Gastroesophageal sphincter (tissue), 4 donors: Measurements from ENCODE around the gene ZNF554. TPM values are rescaled to one million over a fixed set of nuclear protein-coding genes. Genes with fewer than 3 reads are reported as not detected.
A peak's percentile ranks its signal among the peaks of the same experiment; 100 is the strongest.
"Not testable (repeated sequence)": the region's sequence is repeated elsewhere in the genome, so short reads cannot be mapped to it uniquely, and the experiment has no call there.

Experiments used
- ATAC-seq: fragments of 150-250 bp; one replicate; pipeline ENCODE4 v1.9.1; 2016; ENCODE audit warnings: mild to moderate bottlenecking, moderate library complexity
- H3K27ac ChIP-seq, 4 donors: fragments of 200-600 bp; sonication (generic) in 3 of 4; 1 replicate in 3 of 4; 2 replicates in 1 of 4; pipeline ENCODE4 v1.5.1; 2016 to 2019
- H3K27me3 ChIP-seq: fragments of 200-600 bp; sonication (generic); one replicate; pipeline ENCODE4 v1.5.1; 2019
- H3K36me3 ChIP-seq, 2 donors: fragments of 200-600 bp; sonication (generic); one replicate each; pipeline ENCODE4 v1.5.1; 2019; ENCODE audit warnings: control low read depth in 1 of 2
- H3K4me1 ChIP-seq, 3 donors: fragments of 200-600 bp; sonication (generic); 1 replicate in 2 of 3; 2 replicates in 1 of 3; pipeline ENCODE4 v1.5.1; 2016 to 2019; ENCODE audit warnings: control low read depth in 2 of 3
- H3K4me3 ChIP-seq, 2 donors: fragments of 200-600 bp; sonication (generic); one replicate each; pipeline ENCODE4 v1.5.1; 2019; ENCODE audit warnings: mild to moderate bottlenecking in 1 of 2, moderate library complexity in 1 of 2
- H3K9me3 ChIP-seq, 3 donors: fragments of 200-600 bp; sonication (generic); one replicate each; pipeline ENCODE4 v1.5.1; 2017 to 2019; ENCODE audit warnings: control low read depth in 2 of 3
- EP300 ChIP-seq: sonication (generic); formaldehyde crosslinking; IDR thresholded peaks from one replicate; pipeline ENCODE4 v1.6.1; 2017; ENCODE audit warnings: antibody characterized with exemption, mild to moderate bottlenecking
- POLR2A ChIP-seq, 2 donors: fragments of 450-650 bp; IDR thresholded peaks; one replicate each; pipeline ENCODE4 v1.6.1; 2017; ENCODE audit warnings: antibody characterized with exemption in 2 of 2, mild to moderate bottlenecking in 2 of 2, moderate library complexity in 1 of 2
- POLR2AphosphoS5 ChIP-seq: sonication (generic); formaldehyde crosslinking; IDR thresholded peaks from one replicate; pipeline ENCODE4 v1.6.1; 2017; ENCODE audit warnings: antibody characterized with exemption
- WGBS, 2 donors: methylation state at CpG; one replicate each; pipeline ENCODE4 v1.1.5; 2018; ENCODE audit warnings: low coverage in 1 of 2; 5-methylcytosine and 5-hydroxymethylcytosine counted together
- total RNA-seq, 4 donors: library from RNA; depleted of rRNA; stranded (reverse); fragments of >200 nt; gene quantifications; one replicate each; pipeline ENCODE4 v1.1.0, GENCODE V29; 2016
- TF ChIP-seq, protein P1 (sequence below), 4 experiments: fragments of 200-600 bp in 2 of 4; fragments of 450-650 bp in 2 of 4; sonication (generic) in 1 of 4; IDR thresholded peaks; one replicate each; pipeline ENCODE4 v1.5.1; 2017 to 2019; ENCODE audit warnings: antibody characterized with exemption in 4 of 4, mild to moderate bottlenecking in 2 of 4, moderate library complexity in 2 of 4

Gene ZNF554
- total RNA-seq, 4 donors from 2014 or later, result 3.5 to 7.8 (median 5.5) TPM

DNA sequence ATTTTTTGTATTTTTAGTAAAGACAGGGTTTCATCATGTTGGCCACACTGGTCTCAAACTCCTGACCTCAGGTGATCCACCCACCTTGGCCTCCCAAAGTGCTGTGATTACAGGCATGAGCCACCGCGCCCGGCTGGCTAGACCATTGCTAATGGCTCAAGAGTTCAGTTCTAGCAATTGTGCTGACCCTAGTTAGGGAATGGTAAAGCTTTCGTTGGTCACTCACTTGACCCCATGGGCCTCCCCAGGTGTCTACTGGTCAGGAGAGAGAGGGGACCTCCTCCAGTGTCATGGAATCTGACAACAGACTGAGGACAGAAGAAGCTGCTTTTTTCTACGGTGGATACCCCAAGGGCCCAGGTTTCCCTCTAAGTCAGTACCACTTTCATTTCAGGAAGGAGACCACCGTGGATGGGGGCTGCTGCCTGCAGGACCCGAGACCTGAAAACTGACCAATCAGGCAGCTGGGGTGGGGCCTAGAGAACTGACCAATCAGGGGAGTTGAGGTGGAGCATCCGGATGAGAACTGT lies 46.9 kb downstream of the ZNF554 start:
- Histone ChIP-seq H3K4me1 (no peaks in the 10 kb centered on the region), H3K36me3 (no peaks in the 10 kb centered on the region), H3K27ac (no peak overlapping the region), H3K27me3 (no peaks in the 10 kb centered on the region), H3K9me3 (no peaks in the 10 kb centered on the region), H3K4me3 (peak overlapping the region in 1 of 2 donors; percentile 33)
- WGBS, 2 donors, result 80% methylated on average over 1 of the region's 8 CpGs; no CpG with 5 or more reads in 1 of the 2 donors
- TF ChIP-seq, protein P1, sequence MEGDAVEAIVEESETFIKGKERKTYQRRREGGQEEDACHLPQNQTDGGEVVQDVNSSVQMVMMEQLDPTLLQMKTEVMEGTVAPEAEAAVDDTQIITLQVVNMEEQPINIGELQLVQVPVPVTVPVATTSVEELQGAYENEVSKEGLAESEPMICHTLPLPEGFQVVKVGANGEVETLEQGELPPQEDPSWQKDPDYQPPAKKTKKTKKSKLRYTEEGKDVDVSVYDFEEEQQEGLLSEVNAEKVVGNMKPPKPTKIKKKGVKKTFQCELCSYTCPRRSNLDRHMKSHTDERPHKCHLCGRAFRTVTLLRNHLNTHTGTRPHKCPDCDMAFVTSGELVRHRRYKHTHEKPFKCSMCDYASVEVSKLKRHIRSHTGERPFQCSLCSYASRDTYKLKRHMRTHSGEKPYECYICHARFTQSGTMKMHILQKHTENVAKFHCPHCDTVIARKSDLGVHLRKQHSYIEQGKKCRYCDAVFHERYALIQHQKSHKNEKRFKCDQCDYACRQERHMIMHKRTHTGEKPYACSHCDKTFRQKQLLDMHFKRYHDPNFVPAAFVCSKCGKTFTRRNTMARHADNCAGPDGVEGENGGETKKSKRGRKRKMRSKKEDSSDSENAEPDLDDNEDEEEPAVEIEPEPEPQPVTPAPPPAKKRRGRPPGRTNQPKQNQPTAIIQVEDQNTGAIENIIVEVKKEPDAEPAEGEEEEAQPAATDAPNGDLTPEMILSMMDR (IDR thresholded peaks at IDR 0.05), result no peak
- no peak for TF ChIP-seq POLR2A (IDR thresholded peaks at IDR 0.05)
- no peak for TF ChIP-seq POLR2AphosphoS5
- no peak for TF ChIP-seq EP300
- no peak for ATAC-seq

DNA sequence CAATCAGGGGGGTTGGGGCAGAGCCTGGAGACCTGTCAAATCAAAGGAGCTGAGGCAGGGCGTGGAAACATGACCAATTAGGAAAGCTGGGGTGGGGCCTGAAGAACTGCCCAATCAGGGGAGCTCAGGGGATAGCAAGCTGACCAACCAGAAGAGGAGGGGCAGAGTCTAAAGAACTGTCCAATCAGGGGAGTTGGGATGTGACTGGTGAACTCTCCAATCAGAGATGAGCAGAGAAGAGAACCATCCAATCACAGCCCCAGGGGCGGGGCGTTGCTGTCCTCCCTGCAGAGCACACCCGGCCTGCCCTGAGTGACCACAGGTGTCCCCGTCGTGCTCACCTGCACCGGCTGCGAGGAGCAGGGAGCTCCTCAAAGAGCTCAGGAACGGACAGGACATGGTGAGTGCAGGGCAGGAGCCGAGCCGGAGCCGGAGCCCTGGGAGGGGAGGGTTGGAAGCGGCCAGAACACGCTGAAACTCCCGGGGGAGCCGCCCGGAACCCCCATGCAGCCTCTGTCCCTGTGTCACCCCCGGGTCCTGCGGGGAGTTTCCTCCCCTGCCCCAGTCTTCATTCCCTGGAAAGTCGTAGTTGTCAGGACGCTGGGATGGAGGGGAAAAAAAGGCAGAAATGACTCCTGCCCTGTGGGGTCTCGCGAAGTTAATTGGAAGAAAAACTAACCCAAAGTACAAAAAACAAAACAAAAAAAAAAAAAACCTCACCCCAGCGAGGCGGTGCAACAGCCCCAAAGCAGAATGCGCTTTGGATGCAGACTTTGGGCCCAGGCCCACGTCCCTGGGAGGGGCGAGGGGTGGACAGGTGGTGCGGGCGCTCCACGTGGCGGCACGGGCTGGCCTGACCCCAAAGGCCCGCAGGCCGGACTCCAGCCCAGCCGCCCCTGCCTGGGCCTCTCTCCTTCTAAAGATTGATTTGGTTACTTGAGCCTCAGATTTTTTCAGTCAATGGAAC lies 47.6 kb downstream of the ZNF554 start, which contains the start of gene ZNF556:
TSS of gene ZNF556 (plus strand) at position 311 of the 967 bp plus-strand sequence. CDS start at position 398, 87 bp downstream.
- peak; percentile 41 for ATAC-seq
- 49 to 80% methylated on average over 3 to 4 of the region's 36 CpGs for WGBS, 2 donors
- H3K27ac ChIP-seq, result no peak within 1 kb of the TSS

DNA sequence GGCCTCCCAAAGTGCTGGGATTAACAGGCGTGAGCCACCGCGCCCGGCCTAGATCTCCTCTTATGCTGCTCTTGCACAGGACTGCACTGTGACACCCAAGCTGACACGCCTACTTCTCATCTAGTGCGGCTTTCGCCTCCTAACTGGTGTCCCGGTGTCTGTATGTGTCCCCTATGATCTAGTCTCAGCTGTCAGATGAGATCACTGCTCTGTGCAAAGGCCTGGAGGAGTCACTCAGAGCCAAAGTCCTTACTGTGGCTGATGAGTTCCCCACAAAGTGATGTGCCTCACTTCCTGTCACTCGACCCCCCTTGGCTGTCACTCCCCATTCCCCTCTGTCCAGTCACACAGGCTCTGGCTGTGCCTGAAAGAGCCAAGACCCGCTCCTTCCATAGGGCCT lies 50.0 kb downstream of the ZNF554 start:
- no peaks in the 10 kb centered on the region for H3K4me1 ChIP-seq
- TF ChIP-seq EP300 (no peak), POLR2A (IDR thresholded peaks at IDR 0.05) (no peak)
- H3K36me3 ChIP-seq, result no peaks in the 10 kb centered on the region
- no peaks in the 10 kb centered on the region for H3K9me3 ChIP-seq
- no peak overlapping the region for H3K4me3 ChIP-seq
- no peak for ATAC-seq
- no peaks in the 10 kb centered on the region for H3K27me3 ChIP-seq
- WGBS, 2 donors, result 59 to 88% methylated on average over 2 to 10 of the region's 10 CpGs
- no peak overlapping the region for H3K27ac ChIP-seq

More for the DNA sequence above, 47.6 kb downstream of the ZNF554 start, which contains the start of gene ZNF556:
- H3K27me3 ChIP-seq, result no peaks in the 10 kb centered on the region
- H3K4me3 ChIP-seq, result peak within 1 kb of the TSS in 1 of 2 donors; percentile 33
- no peaks in the 10 kb centered on the region for H3K9me3 ChIP-seq
- TF ChIP-seq POLR2A (IDR thresholded peaks at IDR 0.05) (no peak), EP300 (no peak), POLR2AphosphoS5 (no peak)
- TF ChIP-seq, protein P1 (IDR thresholded peaks at IDR 0.05), result no peak
- no peaks in the 10 kb centered on the region for H3K4me1 ChIP-seq
- no peaks in the 10 kb centered on the region for H3K36me3 ChIP-seq

DNA sequence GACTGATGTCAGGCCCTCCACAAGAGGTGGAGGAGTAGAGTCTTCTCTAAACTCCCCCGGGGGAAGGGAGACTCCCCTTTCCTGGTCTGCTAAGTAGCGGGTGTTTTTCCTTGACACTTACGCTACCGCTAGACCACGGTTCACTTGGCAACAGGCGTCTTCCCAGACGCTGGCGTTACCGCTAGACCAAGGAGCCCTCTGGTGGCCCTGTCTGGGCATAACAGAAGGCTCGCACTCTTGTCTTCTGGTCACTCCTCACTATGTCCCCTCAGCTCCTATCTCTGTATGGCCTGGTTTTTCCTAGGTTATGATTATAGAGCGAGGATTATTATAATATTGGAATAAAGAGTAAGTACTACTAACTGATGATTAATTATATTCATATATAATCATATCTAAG lies 52.5 kb downstream of the ZNF554 start:
- TF ChIP-seq, protein P1 (IDR thresholded peaks at IDR 0.05), result peak in 2 of 4 experiments; percentile 30 to 55

DNA sequence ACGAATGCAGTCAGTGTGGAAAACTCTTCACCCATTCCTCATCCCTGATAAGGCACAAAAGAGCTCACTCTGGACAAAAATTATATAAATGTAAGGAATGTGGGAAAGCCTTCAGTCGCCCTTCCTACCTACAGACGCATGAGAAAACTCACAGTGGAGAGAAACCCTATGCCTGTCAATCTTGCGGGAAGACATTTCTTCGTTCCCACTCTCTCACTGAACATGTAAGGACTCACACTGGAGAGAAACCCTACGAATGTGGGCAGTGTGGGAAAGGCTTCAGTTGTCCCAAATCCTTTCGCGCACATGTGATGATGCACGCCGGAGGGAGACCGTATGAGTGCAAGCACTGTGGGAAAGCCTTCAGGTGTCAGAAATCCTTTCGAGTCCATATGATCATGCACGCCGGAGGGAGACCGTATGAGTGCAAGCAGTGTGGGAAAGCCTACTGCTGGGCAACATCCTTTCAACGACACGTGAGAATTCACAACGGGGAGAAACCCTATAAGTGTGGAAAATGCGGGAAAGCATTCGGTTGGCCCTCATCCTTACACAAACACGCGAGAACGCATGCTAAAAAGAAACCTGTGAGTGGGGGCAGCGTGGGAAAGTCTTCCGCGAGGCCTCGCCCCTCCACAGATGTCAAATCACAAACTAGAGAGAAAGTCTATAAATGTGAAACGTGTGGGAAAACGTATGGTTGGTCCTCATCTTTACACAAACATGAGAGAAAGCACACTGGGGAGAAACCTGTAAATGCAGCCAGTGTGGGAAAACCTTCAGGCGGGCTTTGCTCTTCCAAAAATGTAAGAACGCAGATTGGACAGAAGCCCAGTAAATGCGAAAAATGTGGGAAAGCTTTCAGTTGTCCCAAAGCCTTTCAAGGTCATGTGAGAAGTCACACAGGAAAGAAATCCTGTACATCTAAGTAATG lies 58.0 kb downstream of the ZNF554 start:
- Histone ChIP-seq H3K36me3 (no peaks in the 10 kb centered on the region), H3K4me3 (no peak overlapping the region), H3K27ac (no peak overlapping the region), H3K4me1 (no peaks in the 10 kb centered on the region), H3K9me3 (peaks cover 0 to 42% (median 2%) of the 10 kb centered on the region in 3 donors), H3K27me3 (no peaks in the 10 kb centered on the region)
- no peak for ATAC-seq
- WGBS, 2 donors, result 89 to 91% methylated on average over 27 to 29 of the region's 32 CpGs
- TF ChIP-seq, protein P1 (IDR thresholded peaks at IDR 0.05), result no peak
- TF ChIP-seq POLR2A (IDR thresholded peaks at IDR 0.05) (no peak), EP300 (no peak), POLR2AphosphoS5 (no peak)

More for the DNA sequence above, 52.5 kb downstream of the ZNF554 start:
- not testable (repeated sequence) for H3K36me3 ChIP-seq, H3K4me3 ChIP-seq, ATAC-seq, H3K27ac ChIP-seq, H3K4me1 ChIP-seq, H3K27me3 ChIP-seq
- 10 to 12% methylated on average over 2 to 11 of the region's 11 CpGs for whole genome bisulfite sequencing, 2 donors
- H3K9me3 ChIP-seq, result peaks cover 0 to 19% (median under 1%) of the 10 kb centered on the region in 3 donors
